IPS DF 19.7 (cell line): ENCODE results near the gene DPY30.

Experiments
- DNase-seq: peaks from one replicate; pipeline ENCODE4 v3.0.0-alpha.2; 2013; ENCODE audit warnings: low read depth, low spot score

DPY30 gene

DNA sequence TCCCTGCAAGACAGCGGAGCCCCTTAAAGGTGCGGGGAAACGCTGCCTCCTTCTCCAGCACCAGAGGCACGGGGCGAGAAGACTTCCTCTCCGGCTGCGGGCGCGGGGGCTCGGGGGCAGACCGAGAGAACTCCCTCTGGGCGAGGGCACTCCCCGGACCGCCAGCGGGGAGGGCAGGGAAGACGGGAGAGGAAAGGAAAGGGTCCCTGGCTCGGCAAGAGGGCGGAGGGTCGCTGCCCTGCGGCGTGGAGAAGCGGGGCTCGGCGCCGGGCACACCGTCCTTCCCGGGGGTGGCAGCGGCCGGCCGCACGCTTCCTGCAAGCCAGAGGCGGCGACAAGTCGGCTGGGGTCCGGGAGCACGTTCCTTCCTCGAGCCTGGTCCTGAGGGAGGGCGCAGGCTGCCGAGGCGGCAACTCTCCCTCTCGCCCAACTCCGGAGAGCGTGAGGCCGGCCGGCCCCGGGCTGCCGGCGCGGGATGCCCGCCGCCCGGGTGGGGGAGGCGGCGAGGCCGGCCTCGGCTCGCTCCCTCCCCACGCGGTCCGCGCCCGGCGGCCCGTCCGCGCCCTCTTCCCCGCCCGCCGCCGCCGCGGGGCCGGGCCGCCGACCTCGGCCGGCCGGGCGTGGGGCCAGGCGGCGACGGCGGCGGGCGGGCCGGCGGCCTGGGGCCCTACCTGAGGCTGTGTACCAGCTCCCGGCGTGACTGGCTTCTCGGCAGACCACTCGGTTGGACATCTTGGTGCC, 29.9 kb downstream of the DPY30 start:
- no peak for DNase-seq

GRCh38 chr2:32008805-32009515, 30.6 kb downstream of the DPY30 start:
- DNase-seq = no peak

DNA sequence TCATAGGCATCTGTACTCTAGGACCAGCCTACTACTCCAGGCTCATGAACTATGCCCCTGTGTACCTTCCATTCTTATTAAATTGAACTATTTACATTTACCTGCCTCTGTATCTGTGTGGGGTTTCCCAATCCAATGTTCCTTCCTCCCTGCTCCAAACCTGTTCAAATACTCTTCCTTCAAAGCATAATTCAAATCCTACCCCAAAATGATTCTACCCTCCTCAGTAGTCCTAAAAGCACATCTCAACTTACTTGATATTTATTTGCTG, 32.5 kb downstream of the DPY30 start:
- no peak for DNase-seq

DNA sequence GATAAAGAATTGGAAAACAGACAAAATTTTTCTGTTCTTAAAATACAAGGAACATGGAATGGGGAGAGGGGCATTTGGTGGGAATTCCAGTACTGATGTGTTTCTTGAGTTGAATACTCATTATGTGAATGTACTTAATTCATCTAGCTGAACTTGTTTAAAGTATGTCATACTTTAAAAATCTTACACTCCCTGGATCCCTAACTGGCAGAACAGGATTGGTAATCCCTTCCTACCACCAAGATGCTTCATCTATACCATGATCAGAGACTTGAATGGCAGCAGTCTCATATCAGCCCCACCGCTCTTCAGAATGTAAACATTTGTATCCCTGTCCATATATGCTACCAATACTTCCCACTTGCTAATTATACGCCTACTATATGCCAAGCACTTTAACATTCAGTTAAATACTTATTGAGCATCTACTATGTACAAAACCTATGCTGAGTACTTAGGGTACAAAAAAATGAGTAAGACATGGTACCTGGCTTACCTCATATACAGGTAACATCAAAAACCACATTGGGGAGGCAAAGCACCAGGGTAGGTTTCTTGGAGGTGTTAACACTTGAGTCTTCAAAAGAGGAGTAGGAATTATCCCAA, 34.1 kb downstream of the DPY30 start:
- DNase-seq = no peak

- DNase-seq = no peak
These were observed 35.8 kb downstream of the DPY30 start for GRCh38 chr2:32003791-32004190.

DNA sequence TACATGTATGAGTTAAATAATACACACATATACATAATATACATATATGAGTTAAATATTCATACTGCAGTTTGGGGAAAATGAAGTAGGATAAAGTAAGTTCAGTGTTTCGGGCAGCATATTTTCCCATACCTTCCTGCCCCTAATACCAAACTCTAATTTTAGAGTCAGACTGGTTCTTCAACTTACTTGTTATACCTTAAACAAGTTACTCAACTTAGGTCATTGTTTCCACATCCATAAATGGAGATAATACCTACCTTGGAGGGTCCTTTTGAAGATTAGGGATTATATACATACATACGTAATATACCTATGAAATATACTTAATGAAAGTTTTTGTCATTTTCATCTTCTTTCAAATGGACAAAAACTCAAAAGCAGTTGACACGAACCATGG, 37.2 kb downstream of the DPY30 start:
- DNase-seq = no peak

DNA sequence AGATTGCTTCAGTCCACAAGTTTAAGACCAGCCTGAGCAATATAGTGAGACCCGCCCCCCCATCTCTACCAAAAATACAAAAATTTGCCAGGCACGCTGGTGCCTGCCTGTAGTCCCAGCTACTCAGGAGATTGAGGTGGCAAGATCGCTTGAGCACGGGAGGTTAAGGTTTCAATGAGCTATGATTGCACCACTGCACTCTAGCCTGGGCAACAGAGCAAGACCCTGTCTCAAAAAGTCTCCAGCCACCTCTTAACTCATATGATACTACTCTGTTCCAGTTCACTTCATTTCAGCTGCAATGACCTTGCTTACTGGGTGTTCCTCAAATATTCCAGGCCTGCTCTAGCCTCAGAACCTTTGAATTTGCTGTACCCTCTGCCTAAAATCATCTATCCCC, 40.2 kb downstream of the DPY30 start:
- DNase-seq = no peak

- DNase-seq = no peak
These were observed 40.7 kb downstream of the DPY30 start for GRCh38 chr2:31998731-31999383.

GRCh38 chr2:31997653-31998052, 42.0 kb downstream of the DPY30 start:
- DNase-seq = no peak

- no peak for DNase-seq
These were observed 42.9 kb downstream of the DPY30 start for GRCh38 chr2:31996571-31997150.

DNA sequence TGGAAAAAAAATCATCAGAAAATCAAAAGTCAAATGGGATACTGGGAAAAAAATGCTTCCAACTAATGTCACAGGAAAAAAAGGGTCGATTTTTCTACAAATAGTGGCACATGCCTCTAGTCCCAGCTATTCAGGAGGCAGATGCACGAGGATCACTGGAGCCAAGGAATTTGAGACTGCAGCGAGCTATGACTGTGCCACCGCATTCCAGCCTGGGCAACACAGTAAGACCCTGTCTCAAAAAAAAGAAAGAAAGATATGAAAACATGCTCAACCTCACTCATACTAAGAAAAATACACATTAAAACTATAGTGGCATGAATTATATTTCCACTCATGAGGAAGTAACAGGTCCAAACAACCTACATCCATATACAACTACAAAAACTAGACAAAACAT, 46.7 kb downstream of the DPY30 start:
- DNase-seq = no peak

DNA sequence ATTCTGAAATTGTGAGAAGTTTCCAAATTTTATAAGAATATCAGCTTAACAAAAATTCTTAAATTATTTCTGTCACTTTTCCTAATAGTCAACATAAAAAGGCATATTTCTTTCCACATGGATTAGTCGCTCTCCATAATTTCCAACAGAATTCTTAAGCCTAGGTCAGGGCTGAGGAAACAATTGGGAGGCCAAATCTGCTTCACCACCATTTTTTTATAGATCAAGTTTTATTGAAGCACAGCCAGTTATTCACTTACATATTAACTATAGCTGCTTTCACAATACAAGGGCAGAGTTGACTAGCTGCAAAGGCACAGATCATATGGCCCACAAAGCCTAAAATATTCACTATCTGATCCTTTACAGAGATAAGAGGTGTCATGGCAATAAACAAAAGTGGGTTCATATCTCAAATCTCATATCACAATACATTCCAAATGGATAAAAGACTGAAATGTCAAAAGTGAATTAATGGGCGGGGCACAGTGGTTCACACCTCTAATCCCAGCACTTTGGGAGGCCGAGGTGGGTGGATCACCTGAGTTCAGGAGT, 47.5 kb downstream of the DPY30 start:
- DNase-seq = no peak

DNA sequence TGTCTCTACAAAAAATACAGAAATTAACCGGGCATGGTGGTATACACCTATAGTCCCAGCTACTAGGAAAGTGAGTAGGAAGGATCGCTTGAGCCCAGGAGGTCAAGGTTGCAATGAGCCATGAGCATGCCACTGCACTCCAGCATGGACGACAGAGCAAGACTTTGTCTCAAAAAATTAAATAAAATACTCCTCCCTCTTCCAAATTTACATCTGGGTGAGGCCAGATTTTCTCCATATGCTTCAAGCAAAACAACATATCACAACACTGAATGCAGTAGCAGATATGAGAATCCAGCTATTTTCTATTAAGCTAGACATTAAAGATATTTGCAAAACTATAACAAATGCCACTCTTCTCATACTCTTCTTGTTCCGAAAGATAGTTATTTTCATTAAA, 49.7 kb downstream of the DPY30 start:
- no peak for DNase-seq

DNA sequence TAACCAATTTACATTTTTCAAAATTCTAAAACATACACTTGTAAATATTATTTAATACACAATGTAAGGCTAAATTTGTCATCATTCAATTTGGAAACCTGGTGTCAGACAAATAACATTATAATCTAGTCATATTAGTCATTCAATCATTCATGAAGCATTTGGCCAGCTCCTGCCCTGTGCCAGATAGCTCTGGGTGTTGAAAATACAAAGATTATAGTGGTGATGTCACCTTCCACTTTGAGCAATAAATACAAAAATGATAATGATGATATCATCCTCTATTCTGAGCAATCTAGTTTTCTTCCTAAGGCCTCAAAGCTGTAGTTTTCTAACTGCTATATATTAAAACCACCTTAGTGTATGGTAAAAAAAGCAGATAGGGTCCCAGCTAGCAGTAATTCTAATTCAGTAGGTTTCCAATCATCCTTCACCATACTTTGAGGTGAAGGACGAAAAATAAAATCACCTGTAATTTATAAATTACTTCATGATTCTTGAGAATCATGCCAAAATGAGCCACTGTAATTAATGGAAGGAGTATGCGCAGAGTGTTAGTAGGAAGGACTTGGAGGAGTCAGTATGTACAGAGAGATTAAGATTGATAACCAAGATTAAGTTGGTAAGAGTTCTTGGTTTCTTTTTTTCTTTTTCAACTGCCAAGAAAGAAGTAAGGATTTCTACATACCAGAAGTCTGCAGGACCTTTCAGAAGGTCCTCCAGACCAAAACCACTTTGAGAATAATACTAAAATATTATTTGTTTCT, 52.0 kb downstream of the DPY30 start:
- DNase-seq = no peak

DNA sequence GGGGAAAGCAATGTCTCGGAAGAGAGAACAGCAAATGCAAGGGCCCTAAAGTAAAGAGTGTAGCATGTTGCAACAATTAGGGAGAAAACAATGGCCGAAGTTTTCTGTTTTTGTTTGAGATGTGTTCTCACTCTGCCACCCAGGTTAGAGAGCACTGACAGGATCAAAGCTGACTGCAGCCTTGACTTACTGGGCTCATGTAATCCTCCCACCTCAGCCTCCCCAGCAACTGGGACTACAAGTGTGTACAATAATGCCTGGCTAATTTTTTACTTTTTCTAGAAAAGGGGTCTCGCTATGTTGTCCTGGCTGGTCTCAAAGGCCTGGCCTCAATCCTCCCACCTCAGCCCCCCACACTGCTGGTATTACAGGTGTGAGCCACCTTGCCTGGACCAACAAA, 52.7 kb downstream of the DPY30 start:
- DNase-seq = no peak

DNA sequence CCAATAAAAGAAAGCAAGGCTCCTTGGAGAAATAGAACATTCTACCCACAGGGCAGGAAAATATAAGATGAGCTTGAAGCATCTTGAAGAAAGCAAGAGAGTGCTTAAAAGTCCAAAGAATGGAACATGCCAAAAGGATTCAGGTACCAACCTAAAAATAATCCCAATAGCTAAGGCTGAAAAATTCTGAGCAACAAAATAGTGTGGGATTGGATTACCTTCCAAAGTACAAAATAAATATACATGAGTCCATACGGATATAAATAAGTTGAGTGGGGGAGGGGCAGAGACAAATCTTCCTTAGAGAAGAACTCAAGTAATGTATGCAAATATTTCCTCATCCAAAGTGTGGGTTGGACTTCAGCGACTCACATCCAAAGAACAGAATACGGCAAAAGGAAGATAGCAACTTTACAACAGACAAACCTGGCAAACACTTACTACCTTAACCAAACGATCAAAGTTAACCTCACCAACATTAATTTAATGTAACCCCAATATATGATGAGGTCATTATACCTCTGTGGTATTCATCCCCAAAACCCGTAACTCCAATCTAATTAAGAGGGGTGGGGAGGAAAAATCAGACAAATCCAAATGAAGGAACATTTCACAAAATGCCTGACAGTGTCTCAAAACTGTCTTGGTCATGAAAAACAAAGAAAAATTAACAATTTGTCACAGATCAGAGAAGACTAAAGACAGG, 55.7 kb downstream of the DPY30 start:
- no peak for DNase-seq

- peak; percentile 15 for DNase-seq
These were observed 58.8 kb downstream of the DPY30 start for GRCh38 chr2:31980674-31981356.

GRCh38 chr2:31979956-31980355, 59.6 kb downstream of the DPY30 start:
- DNase-seq = no peak

DNA sequence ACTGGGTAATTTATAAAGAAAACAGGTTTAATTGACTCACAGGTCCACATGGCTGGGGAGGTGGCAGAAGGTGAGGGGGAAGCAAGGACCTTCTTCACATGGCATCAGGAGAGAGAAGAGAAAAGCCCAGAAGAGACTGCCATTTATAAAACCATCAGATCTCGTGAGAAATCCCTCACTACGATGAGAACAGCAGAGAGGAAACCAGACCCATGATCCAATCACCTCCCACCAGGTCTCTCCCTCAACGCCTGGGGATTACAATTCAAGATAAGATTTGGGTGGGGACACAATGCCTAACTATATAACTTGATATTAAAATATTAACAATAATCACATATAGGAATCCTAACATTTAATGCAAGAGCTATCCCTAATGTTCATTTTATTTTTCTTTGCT, 60.6 kb downstream of the DPY30 start:
- DNase-seq = no peak

DNA sequence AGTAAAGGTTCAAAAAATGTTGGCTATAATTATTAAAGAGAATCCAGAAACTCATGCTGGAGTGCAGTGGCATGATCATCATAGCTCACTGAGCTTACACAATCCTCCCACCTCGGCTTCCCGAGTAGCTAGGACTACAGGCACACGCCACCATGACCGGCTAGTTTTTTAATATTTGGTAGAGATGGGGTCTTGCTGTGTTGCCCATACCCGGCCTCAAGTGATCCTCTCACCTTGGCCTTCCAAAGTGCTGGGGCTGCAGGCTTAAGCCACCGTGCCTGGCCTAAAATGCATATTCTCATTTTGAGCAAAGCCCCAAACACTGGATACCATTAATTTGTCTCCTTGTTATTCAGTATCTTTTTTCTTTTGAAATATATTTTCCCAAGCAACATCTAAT, 61.2 kb downstream of the DPY30 start:
- DNase-seq = no peak
